Upper lobe of left lung (tissue), 4 donors: ENCODE results near the gene RRP9.

ENCODE experiments used
- CTCF ChIP-seq, 6 experiments: fragments of 450-650 bp in 4 of 6; fragments of 200-600 bp in 2 of 6; sonication (generic) in 2 of 6; IDR thresholded peaks; one replicate each; pipeline ENCODE4 v1.5.1; 2016 to 2019; ENCODE audit warnings: antibody characterized with exemption in 6 of 6
- EP300 ChIP-seq, 4 donors: sonication (generic); formaldehyde crosslinking; IDR thresholded peaks; one replicate each; pipeline ENCODE4 v1.5.1; 2017; ENCODE audit warnings: antibody characterized with exemption in 4 of 4, control low read depth in 2 of 4
- POLR2A ChIP-seq, 4 donors: fragments of 450-650 bp; IDR thresholded peaks; one replicate each; pipeline ENCODE4 v1.5.1; 2016 to 2017; ENCODE audit warnings: antibody characterized with exemption in 4 of 4, mild to moderate bottlenecking in 2 of 4
- POLR2AphosphoS5 ChIP-seq, 2 donors: sonication (generic); formaldehyde crosslinking; IDR thresholded peaks; one replicate each; pipeline ENCODE4 v1.5.1; 2017; ENCODE audit warnings: antibody characterized with exemption in 2 of 2

GRCh38 chr3:51959651-51960050, 17.9 kb upstream of the RRP9 start:
- TF ChIP-seq POLR2AphosphoS5 (IDR thresholded peaks at IDR 0.05), result no peak
- no peak for TF ChIP-seq POLR2A (IDR thresholded peaks at IDR 0.05)
- no peak for TF ChIP-seq CTCF (IDR thresholded peaks at IDR 0.05)
- TF ChIP-seq EP300 (IDR thresholded peaks at IDR 0.05), result no peak
